Neuronal stem cell (in vitro differentiated cells): ENCODE measurements around the gene GMCL1.

Experiments used
- DNase-seq: peaks from one replicate; pipeline ENCODE4 v3.0.0-alpha.2; 2013; ENCODE audit warnings: low spot score
- H2AFZ ChIP-seq: one replicate; pipeline ENCODE4 v1.6.1; 2013; ENCODE audit warnings: mild to moderate bottlenecking, low read length, inconsistent platforms
- H2AK5ac ChIP-seq: 2 replicates; pipeline ENCODE4 v1.6.1; 2013; ENCODE audit warnings: low read depth, mild to moderate bottlenecking, inconsistent platforms, low read length, moderate library complexity, mixed read lengths
- H2BK120ac ChIP-seq: 2 replicates; pipeline ENCODE4 v1.6.1; 2013; ENCODE audit warnings: low read depth, mild to moderate bottlenecking, inconsistent platforms, low read length, moderate library complexity, mixed read lengths
- H2BK12ac ChIP-seq: one replicate; pipeline ENCODE4 v1.6.1; 2013; ENCODE audit warnings: low read length, inconsistent platforms
- H2BK15ac ChIP-seq: 2 replicates; pipeline ENCODE4 v1.6.1; 2013; ENCODE audit warnings: mild to moderate bottlenecking, low read length, inconsistent platforms, mixed read lengths
- H2BK5ac ChIP-seq: one replicate; pipeline ENCODE4 v1.6.1; 2013; ENCODE audit warnings: inconsistent platforms, mild to moderate bottlenecking, low read length, moderate library complexity
- H3K14ac ChIP-seq: one replicate; pipeline ENCODE4 v1.6.1; 2013; ENCODE audit warnings: low read length, inconsistent platforms
- H3K18ac ChIP-seq: 2 replicates; pipeline ENCODE4 v1.6.1; 2013; ENCODE audit warnings: low read length, inconsistent platforms
- H3K23ac ChIP-seq: 2 replicates; pipeline ENCODE4 v1.6.1; 2013; ENCODE audit warnings: low read depth, mild to moderate bottlenecking, mixed read lengths, low read length, inconsistent platforms; ENCODE audit not compliant: poor library complexity
- H3K27ac ChIP-seq: replicated peaks from 3 replicates; pipeline ENCODE4 v1.5.1; 2013; ENCODE audit warnings: low read length, inconsistent platforms
- H3K27me3 ChIP-seq, 3 experiments: 2 replicates each; pipeline ENCODE4 v1.6.1; 2013; ENCODE audit warnings: low read length in 3 of 3, mild to moderate bottlenecking in 2 of 3, inconsistent platforms in 1 of 3, low read depth in 1 of 3, mixed read lengths in 1 of 3, moderate library complexity in 1 of 3; ENCODE audit not compliant: control insufficient read depth in 3 of 3, insufficient read depth in 3 of 3
- H3K36me3 ChIP-seq, 2 donors: replicated peaks in 1 of 2; 2 replicates each; pipeline ENCODE4 v1.6.1; 2013; ENCODE audit warnings: low read length in 2 of 2; ENCODE audit not compliant: control insufficient read depth in 2 of 2, insufficient read depth in 2 of 2
- H3K4ac ChIP-seq: 2 replicates; pipeline ENCODE4 v1.6.1; 2013; ENCODE audit warnings: inconsistent platforms, mild to moderate bottlenecking, low read length, moderate library complexity
- H3K4me1 ChIP-seq, 2 donors: 1 replicate in 1 of 2; 2 replicates in 1 of 2; pipeline ENCODE4 v1.6.1; 2013; ENCODE audit warnings: low read length in 2 of 2, low read depth in 1 of 2; ENCODE audit not compliant: control insufficient read depth in 2 of 2, insufficient read depth in 1 of 2
- H3K4me2 ChIP-seq: one replicate; pipeline ENCODE4 v1.6.1; 2013; ENCODE audit warnings: mild to moderate bottlenecking, low read length, inconsistent platforms; ENCODE audit not compliant: insufficient read depth, poor library complexity, severe bottlenecking
- H3K4me3 ChIP-seq, 2 donors: 2 replicates each; pipeline ENCODE4 v1.5.1; 2013; ENCODE audit warnings: low read length in 2 of 2, mild to moderate bottlenecking in 2 of 2, inconsistent platforms in 1 of 2, moderate library complexity in 1 of 2
- H3K79me1 ChIP-seq: one replicate; pipeline ENCODE4 v1.6.1; 2013; ENCODE audit warnings: low read depth, mild to moderate bottlenecking, inconsistent platforms, low read length, moderate library complexity
- H3K9ac ChIP-seq: one replicate; pipeline ENCODE4 v1.6.1; 2013; ENCODE audit warnings: mild to moderate bottlenecking, low read depth, low read length, inconsistent platforms; ENCODE audit not compliant: poor library complexity
- H3K9me3 ChIP-seq, 2 donors: replicated peaks in 1 of 2; 2 replicates each; pipeline versions ENCODE3 to v1.6.1; 2013; ENCODE audit warnings: low read length in 2 of 2, mild to moderate bottlenecking in 2 of 2, inconsistent platforms in 1 of 2, low read depth in 1 of 2, mixed read lengths in 1 of 2, moderate library complexity in 1 of 2; ENCODE audit not compliant: control insufficient read depth in 2 of 2, insufficient read depth in 1 of 2
- H4K8ac ChIP-seq: one replicate; pipeline ENCODE4 v1.6.1; 2013; ENCODE audit warnings: low read depth, mild to moderate bottlenecking, inconsistent platforms, low read length, moderate library complexity
- H4K91ac ChIP-seq: one replicate; pipeline ENCODE4 v1.6.1; 2013; ENCODE audit warnings: low read length, low read depth, mild to moderate bottlenecking, inconsistent platforms; ENCODE audit not compliant: poor library complexity
- whole genome bisulfite sequencing, 2 donors: extraction: QIAGEN DNeasy Blood & Tissue Kit; methylation state at CpG; one replicate each; pipeline ENCODE4 v1.1.7; 2013; ENCODE audit warnings: missing lambda C conversion rate in 2 of 2, mixed read lengths in 1 of 2; ENCODE audit not compliant: insufficient read length in 2 of 2, insufficient replicate concordance in 1 of 2; ENCODE audit errors: extremely low coverage in 2 of 2; 5-methylcytosine and 5-hydroxymethylcytosine counted together

GMCL1 gene

DNA sequence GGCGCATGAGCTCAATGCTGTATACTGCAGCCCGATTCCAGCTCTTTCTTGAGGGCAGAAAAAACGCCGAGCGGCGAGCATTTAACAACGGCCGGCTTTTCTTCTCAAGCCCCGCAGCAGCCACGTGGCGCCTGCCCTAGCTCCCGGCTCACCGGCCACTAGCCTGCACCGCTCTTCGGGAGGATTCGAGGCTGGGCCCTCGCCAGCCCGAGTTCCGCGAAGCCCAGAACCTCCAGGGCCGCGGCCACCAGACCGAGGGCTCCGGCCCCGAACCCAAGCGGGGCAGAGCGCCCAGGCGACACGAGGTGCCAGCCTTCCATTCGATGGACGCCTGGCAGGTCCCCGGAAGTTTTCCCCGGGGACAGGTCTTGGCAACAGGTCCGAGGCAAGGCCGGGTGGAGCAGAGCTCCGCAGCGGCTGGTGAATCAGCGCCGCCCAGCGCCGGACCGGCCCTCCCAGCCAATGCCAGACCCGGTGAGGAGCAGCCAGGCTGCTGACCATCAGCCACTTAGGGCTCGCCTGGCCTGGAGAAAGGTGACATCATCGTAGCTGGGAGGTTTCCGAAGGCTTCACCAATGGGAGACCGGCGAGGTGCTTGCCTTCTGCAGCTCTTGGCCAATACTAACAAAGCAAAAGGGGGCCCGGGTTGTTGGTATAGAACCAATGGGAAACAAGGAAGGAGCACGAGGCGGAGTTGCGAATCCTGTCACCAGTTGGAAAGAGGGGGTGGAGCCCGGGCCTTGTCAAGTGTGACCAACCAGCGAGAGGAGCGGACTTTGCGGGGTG is 84.9 kb downstream of the GMCL1 start:
- Histone ChIP-seq H4K8ac (no peak overlapping the region), H3K18ac (peak overlapping the region; percentile 99), H3K23ac (peak overlapping the region; percentile 48), H2BK5ac (peak overlapping the region; percentile 75), H3K9ac (peak overlapping the region; percentile 93), H3K4ac (no peak overlapping the region), H3K4me1 (peaks cover 0 to 2% of the 10 kb centered on the region in 2 donors), H2BK12ac (no peak overlapping the region), H2AK5ac (peak overlapping the region; percentile 71), H2AFZ (peak overlapping the region; percentile 91), H3K79me1 (peaks cover 2% of the 10 kb centered on the region), H3K4me3 (peak overlapping the region; percentile 72 to 86), H3K27me3 (no peaks in the 10 kb centered on the region), H4K91ac (no peak overlapping the region), H3K4me2 (peak overlapping the region; percentile 99), H2BK15ac (no peak overlapping the region), H3K36me3 (peaks cover 2 to 33% of the 10 kb centered on the region in 2 donors), H2BK120ac (no peak overlapping the region), H3K27ac (peak overlapping the region; percentile 89), H3K14ac (no peak overlapping the region), H3K9me3 (no peaks in the 10 kb centered on the region)
- no CpG with 5 or more reads among the region's 56 CpGs for WGBS, 2 donors
- peak; percentile 100 for DNase-seq

- no peak for DNase-seq
Observed at GRCh38 chr2:69914950-69915945, 85.8 kb downstream of the GMCL1 start, which contains the start of gene MXD1. Gene MXD1, plus strand, starts transcription at chr2:69915109. Its CDS starts 222 bp downstream, at chr2:69915331.

GRCh38 chr2:69916106-69916505 is 86.6 kb downstream of the GMCL1 start:
- Histone ChIP-seq H3K4me3 (peak overlapping the region in 1 of 2 donors; percentile 72), H3K27ac (no peak overlapping the region)

More at GRCh38 chr2:69914950-69915945, 85.8 kb downstream of the GMCL1 start, which contains the start of gene MXD1:
- H2AFZ ChIP-seq, result peak within 1 kb of the TSS; percentile 92
- no peak within 1 kb of the TSS for H2BK15ac ChIP-seq
- no peaks in the 10 kb centered on the region for H3K9me3 ChIP-seq
- peak within 1 kb of the TSS; percentile 72 to 99 for H3K4me3 ChIP-seq
- no peak within 1 kb of the TSS for H4K91ac ChIP-seq
- peaks cover 2% of the 10 kb centered on the region for H3K79me1 ChIP-seq
- peak within 1 kb of the TSS; percentile 99 for H3K18ac ChIP-seq
- H2BK120ac ChIP-seq, result no peak within 1 kb of the TSS
- H2AK5ac ChIP-seq, result peak within 1 kb of the TSS; percentile 71
- H3K27me3 ChIP-seq, result no peaks in the 10 kb centered on the region
- WGBS, 2 donors, result no CpG with 5 or more reads among the region's 81 CpGs
- H3K4me2 ChIP-seq, result peak within 1 kb of the TSS; percentile 99
- peaks cover 2 to 32% of the 10 kb centered on the region in 2 donors for H3K36me3 ChIP-seq
- peak within 1 kb of the TSS; percentile 93 for H3K9ac ChIP-seq
- peak within 1 kb of the TSS; percentile 71 for H3K14ac ChIP-seq
- H3K27ac ChIP-seq, result peak within 1 kb of the TSS; percentile 89
- no peak within 1 kb of the TSS for H4K8ac ChIP-seq
- H3K23ac ChIP-seq, result peak within 1 kb of the TSS; percentile 55
- no peak within 1 kb of the TSS for H2BK12ac ChIP-seq
- peak within 1 kb of the TSS; percentile 75 for H2BK5ac ChIP-seq
- no peak within 1 kb of the TSS for H3K4ac ChIP-seq
- peaks cover 0 to 2% of the 10 kb centered on the region in 2 donors for H3K4me1 ChIP-seq

More at GRCh38 chr2:69916106-69916505, 86.6 kb downstream of the GMCL1 start:
- Histone ChIP-seq H3K4ac (no peak overlapping the region), H3K27me3 (no peaks in the 10 kb centered on the region), H4K8ac (no peak overlapping the region), H3K14ac (no peak overlapping the region), H2AFZ (no peak overlapping the region), H2BK12ac (no peak overlapping the region), H3K18ac (no peak overlapping the region), H3K4me2 (no peak overlapping the region), H3K9me3 (no peaks in the 10 kb centered on the region), H2BK120ac (no peak overlapping the region), H3K79me1 (peaks cover 2% of the 10 kb centered on the region), H3K4me1 (peaks cover 0 to 2% of the 10 kb centered on the region in 2 donors), H2BK15ac (no peak overlapping the region), H2BK5ac (no peak overlapping the region), H4K91ac (no peak overlapping the region), H3K23ac (no peak overlapping the region), H3K36me3 (peaks cover 4 to 30% of the 10 kb centered on the region in 2 donors), H3K9ac (no peak overlapping the region), H2AK5ac (no peak overlapping the region)
- no CpG with 5 or more reads among the region's 2 CpGs for WGBS, 2 donors
- DNase-seq, result no peak
